Neural cell (in vitro differentiated cells): ENCODE measurements around the gene COL6A2. TPM values are rescaled to one million over a fixed set of nuclear protein-coding genes. Genes with fewer than 3 reads are reported as not detected.

Experiments
- H2AFZ ChIP-seq: fragments of 200-600, 300-800 bp; sonication (generic), shearing (Covaris generic); 2 replicates; pipeline ENCODE4 v1.6.0; 2014; ENCODE audit warnings: low read depth, mild to moderate bottlenecking, antibody characterized with exemption, low read length, moderate library complexity
- H3F3A ChIP-seq: fragments of 200-600 bp; shearing (Covaris generic); 2 replicates; pipeline ENCODE4 v1.6.1; 2016; ENCODE audit warnings: mild to moderate bottlenecking, moderate library complexity, mixed read lengths, antibody characterized with exemption, low read length; ENCODE audit not compliant: insufficient read depth, poor library complexity, severe bottlenecking
- H3K27ac ChIP-seq: fragments of 200-600, 300-800 bp; sonication (generic), shearing (Covaris generic); 2 replicates; pipeline ENCODE4 v1.5.1; 2014; ENCODE audit warnings: mild to moderate bottlenecking, low read length, moderate library complexity
- H3K27me3 ChIP-seq: fragments of 300-800, 200-600 bp; sonication (generic), shearing (Covaris generic); 2 replicates; pipeline ENCODE4 v1.6.0; 2014; ENCODE audit warnings: mild to moderate bottlenecking, low read depth, low read length, moderate library complexity; ENCODE audit not compliant: insufficient read depth
- H3K36me3 ChIP-seq: fragments of 300-800, 200-600 bp; sonication (generic), shearing (Covaris generic); 2 replicates; pipeline ENCODE4 v1.5.1; 2014; ENCODE audit warnings: mild to moderate bottlenecking, antibody characterized with exemption, low read length, moderate library complexity; ENCODE audit not compliant: insufficient read depth
- H3K4me2 ChIP-seq: fragments of 300-800, 200-600 bp; sonication (generic), shearing (Covaris generic); 2 replicates; pipeline ENCODE4 v1.6.0; 2014; ENCODE audit warnings: mild to moderate bottlenecking, low read length
- H3K4me3 ChIP-seq: fragments of 300-800, 200-600 bp; sonication (generic), shearing (Covaris generic); 2 replicates; pipeline ENCODE4 v1.5.1; 2014; ENCODE audit warnings: mild to moderate bottlenecking, low read length, moderate library complexity
- H3K79me2 ChIP-seq: fragments of 200-600 bp; shearing (Covaris generic); replicated peaks from 2 replicates; pipeline ENCODE4 v1.6.0; 2014; ENCODE audit warnings: mild to moderate bottlenecking, low read length, moderate library complexity; ENCODE audit not compliant: insufficient read depth
- H3K9ac ChIP-seq: fragments of 300-800, 200-600 bp; sonication (generic), shearing (Covaris generic); 2 replicates; pipeline ENCODE4 v1.6.1; 2016; ENCODE audit warnings: mild to moderate bottlenecking, low read length, mixed read lengths
- H3K9me2 ChIP-seq: fragments of 200-600 bp; shearing (Covaris generic); 2 replicates; pipeline ENCODE4 v1.6.1; 2016; ENCODE audit warnings: mild to moderate bottlenecking, low read length, mixed read lengths; ENCODE audit not compliant: insufficient read depth
- H3K9me3 ChIP-seq: fragments of 200-600, 300-800 bp; sonication (generic), shearing (Covaris generic); 2 replicates; pipeline ENCODE4 v1.6.1; 2016; ENCODE audit warnings: mild to moderate bottlenecking, mixed run types, low read length, moderate library complexity, mixed read lengths
- H4K20me1 ChIP-seq: fragments of 200-600 bp; shearing (Covaris generic); 2 replicates; pipeline ENCODE4 v1.6.1; 2016; ENCODE audit warnings: mild to moderate bottlenecking, mixed run types; ENCODE audit not compliant: insufficient read depth
- EP300 ChIP-seq: fragments of 450-650 bp; conservative IDR thresholded peaks from 2 replicates; pipeline ENCODE4 v1.6.1; 2014; ENCODE audit warnings: antibody characterized with exemption, mild to moderate bottlenecking, moderate library complexity; ENCODE audit not compliant: poor library complexity, severe bottlenecking
- EZH2 ChIP-seq: fragments of 200-600, 300-800 bp; shearing (Covaris generic), sonication (generic); IDR thresholded peaks from 2 replicates; pipeline ENCODE4 v1.6.1; 2014; ENCODE audit warnings: antibody characterized with exemption, low read length, borderline replicate concordance, mild to moderate bottlenecking; ENCODE audit not compliant: insufficient read depth, poor library complexity, severe bottlenecking
- MXI1 ChIP-seq: fragments of 450-650 bp; conservative IDR thresholded peaks from 2 replicates; pipeline ENCODE4 v1.6.1; 2014; ENCODE audit warnings: antibody characterized with exemption, mild to moderate bottlenecking; ENCODE audit not compliant: poor library complexity, severe bottlenecking
- POLR2AphosphoS5 ChIP-seq: IDR thresholded peaks from 2 replicates; pipeline ENCODE4 v1.6.1; 2012
- RAD21 ChIP-seq: fragments of 450-650 bp; conservative IDR thresholded peaks from 2 replicates; pipeline ENCODE4 v1.6.1; 2014; ENCODE audit warnings: antibody characterized with exemption, mild to moderate bottlenecking, moderate library complexity
- SMC3 ChIP-seq: fragments of 450-650 bp; conservative IDR thresholded peaks from 2 replicates; pipeline ENCODE4 v1.6.1; 2014; ENCODE audit warnings: antibody characterized with exemption, mild to moderate bottlenecking, moderate library complexity; ENCODE audit not compliant: poor library complexity
- TAF1 ChIP-seq: IDR thresholded peaks from 2 replicates; pipeline ENCODE4 v1.6.1; 2012; ENCODE audit warnings: low read depth
- polyA plus RNA-seq: library from polyadenylated mRNA; depleted of rRNA; stranded (reverse); fragments of >200 nt; gene quantifications from 2 replicates; pipeline ENCODE4 v1.2.3, GENCODE V29; 2014
- TF ChIP-seq, protein P1 (sequence below): IDR thresholded peaks from 2 replicates; pipeline ENCODE4 v1.6.1; 2012; ENCODE audit warnings: borderline replicate concordance
- TF ChIP-seq, protein P2 (sequence below): fragments of 450-650 bp; IDR thresholded peaks from 2 replicates; pipeline ENCODE4 v1.5.1; 2014; ENCODE audit warnings: antibody characterized with exemption, mild to moderate bottlenecking, moderate library complexity; ENCODE audit not compliant: poor library complexity, severe bottlenecking

The COL6A2 gene
- polyA plus RNA-seq, 1 donor from 2014 or later, result not detected

GRCh38 chr21:46063734-46064680 lies 33.9 kb upstream of the COL6A2 start:
- H3K9me3 ChIP-seq, result no peaks in the 10 kb centered on the region
- H3K79me2 ChIP-seq, result no peaks in the 10 kb centered on the region
- no peaks in the 10 kb centered on the region for H3K27me3 ChIP-seq
- no peaks in the 10 kb centered on the region for H4K20me1 ChIP-seq
- no peaks in the 10 kb centered on the region for H3K36me3 ChIP-seq
- no peak overlapping the region for H3K4me2 ChIP-seq
- no peaks in the 10 kb centered on the region for H3K9me2 ChIP-seq
- H2AFZ ChIP-seq, result no peak overlapping the region
- H3F3A ChIP-seq, result no peaks in the 10 kb centered on the region
- H3K9ac ChIP-seq, result no peak overlapping the region
- TF ChIP-seq RAD21 (no peak), EZH2 (no peak), EP300 (no peak), MXI1 (no peak), SMC3 (no peak), TAF1 (no peak), POLR2AphosphoS5 (no peak)
- TF ChIP-seq, protein P1, sequence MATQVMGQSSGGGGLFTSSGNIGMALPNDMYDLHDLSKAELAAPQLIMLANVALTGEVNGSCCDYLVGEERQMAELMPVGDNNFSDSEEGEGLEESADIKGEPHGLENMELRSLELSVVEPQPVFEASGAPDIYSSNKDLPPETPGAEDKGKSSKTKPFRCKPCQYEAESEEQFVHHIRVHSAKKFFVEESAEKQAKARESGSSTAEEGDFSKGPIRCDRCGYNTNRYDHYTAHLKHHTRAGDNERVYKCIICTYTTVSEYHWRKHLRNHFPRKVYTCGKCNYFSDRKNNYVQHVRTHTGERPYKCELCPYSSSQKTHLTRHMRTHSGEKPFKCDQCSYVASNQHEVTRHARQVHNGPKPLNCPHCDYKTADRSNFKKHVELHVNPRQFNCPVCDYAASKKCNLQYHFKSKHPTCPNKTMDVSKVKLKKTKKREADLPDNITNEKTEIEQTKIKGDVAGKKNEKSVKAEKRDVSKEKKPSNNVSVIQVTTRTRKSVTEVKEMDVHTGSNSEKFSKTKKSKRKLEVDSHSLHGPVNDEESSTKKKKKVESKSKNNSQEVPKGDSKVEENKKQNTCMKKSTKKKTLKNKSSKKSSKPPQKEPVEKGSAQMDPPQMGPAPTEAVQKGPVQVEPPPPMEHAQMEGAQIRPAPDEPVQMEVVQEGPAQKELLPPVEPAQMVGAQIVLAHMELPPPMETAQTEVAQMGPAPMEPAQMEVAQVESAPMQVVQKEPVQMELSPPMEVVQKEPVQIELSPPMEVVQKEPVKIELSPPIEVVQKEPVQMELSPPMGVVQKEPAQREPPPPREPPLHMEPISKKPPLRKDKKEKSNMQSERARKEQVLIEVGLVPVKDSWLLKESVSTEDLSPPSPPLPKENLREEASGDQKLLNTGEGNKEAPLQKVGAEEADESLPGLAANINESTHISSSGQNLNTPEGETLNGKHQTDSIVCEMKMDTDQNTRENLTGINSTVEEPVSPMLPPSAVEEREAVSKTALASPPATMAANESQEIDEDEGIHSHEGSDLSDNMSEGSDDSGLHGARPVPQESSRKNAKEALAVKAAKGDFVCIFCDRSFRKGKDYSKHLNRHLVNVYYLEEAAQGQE, result no peak
- TF ChIP-seq, protein P2, sequence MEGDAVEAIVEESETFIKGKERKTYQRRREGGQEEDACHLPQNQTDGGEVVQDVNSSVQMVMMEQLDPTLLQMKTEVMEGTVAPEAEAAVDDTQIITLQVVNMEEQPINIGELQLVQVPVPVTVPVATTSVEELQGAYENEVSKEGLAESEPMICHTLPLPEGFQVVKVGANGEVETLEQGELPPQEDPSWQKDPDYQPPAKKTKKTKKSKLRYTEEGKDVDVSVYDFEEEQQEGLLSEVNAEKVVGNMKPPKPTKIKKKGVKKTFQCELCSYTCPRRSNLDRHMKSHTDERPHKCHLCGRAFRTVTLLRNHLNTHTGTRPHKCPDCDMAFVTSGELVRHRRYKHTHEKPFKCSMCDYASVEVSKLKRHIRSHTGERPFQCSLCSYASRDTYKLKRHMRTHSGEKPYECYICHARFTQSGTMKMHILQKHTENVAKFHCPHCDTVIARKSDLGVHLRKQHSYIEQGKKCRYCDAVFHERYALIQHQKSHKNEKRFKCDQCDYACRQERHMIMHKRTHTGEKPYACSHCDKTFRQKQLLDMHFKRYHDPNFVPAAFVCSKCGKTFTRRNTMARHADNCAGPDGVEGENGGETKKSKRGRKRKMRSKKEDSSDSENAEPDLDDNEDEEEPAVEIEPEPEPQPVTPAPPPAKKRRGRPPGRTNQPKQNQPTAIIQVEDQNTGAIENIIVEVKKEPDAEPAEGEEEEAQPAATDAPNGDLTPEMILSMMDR, result no peak
- no peak overlapping the region for H3K27ac ChIP-seq
- no peak overlapping the region for H3K4me3 ChIP-seq

DNA sequence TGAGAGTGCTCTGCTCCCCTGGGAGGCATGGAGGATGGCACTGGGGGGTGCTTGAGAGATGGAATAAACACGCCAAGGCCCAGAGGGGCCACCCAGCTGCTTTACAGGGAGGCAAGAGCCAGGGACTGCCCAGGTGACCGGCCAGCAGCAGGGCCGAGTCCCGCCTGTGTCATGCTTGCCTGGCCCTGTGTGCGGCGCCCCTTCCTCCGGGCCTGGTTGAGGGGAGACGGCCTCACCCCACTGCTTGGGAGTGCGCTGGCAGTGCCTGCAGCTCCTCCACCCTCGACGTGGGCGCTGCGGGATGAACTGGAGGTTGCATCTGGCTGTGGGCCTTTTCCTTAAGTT lies 33.1 kb upstream of the COL6A2 start:
- TF ChIP-seq TAF1 (no peak), MXI1 (no peak), EZH2 (no peak), RAD21 (no peak), POLR2AphosphoS5 (no peak), SMC3 (no peak), EP300 (no peak)
- TF ChIP-seq, protein P1, result no peak
- TF ChIP-seq, protein P2, result no peak
- Histone ChIP-seq H3K4me3 (no peak overlapping the region), H3K27ac (no peak overlapping the region), H3K9me3 (no peaks in the 10 kb centered on the region), H3K36me3 (no peaks in the 10 kb centered on the region), H3F3A (no peaks in the 10 kb centered on the region), H4K20me1 (no peaks in the 10 kb centered on the region), H3K79me2 (no peaks in the 10 kb centered on the region), H2AFZ (no peak overlapping the region), H3K9ac (no peak overlapping the region), H3K9me2 (no peaks in the 10 kb centered on the region), H3K27me3 (no peaks in the 10 kb centered on the region), H3K4me2 (no peak overlapping the region)
